SK-N-SH (cell line): Measurements from ENCODE around the gene MALRD1. TPM values are rescaled to one million over a fixed set of nuclear protein-coding genes. Genes with fewer than 3 reads are reported as not detected.

Experiments used
- CTCF ChIA-PET: fragments of 300-600, 350-600 bp; formaldehyde crosslinking; extraction: SDS; loops from one replicate; lab custom pipeline; 2021; lab: Yijun Ruan, JAX
- POLR2A ChIA-PET: fragments of 350-600 bp; sonication (Branson Sonifier 250); formaldehyde crosslinking; extraction: SDS; loops from one replicate; lab custom pipeline; 2020; ENCODE audit warnings: antibody characterized with exemption, inconsistent platforms; lab: Yijun Ruan, JAX
- DNase-seq: peaks from one replicate; pipeline ENCODE4 v3.0.0; 2012
- H2AFZ ChIP-seq: fragments of 200-600 bp; sonication (generic); 2 replicates; pipeline ENCODE4 v1.8.1; 2016; ENCODE audit warnings: antibody characterized with exemption, mild to moderate bottlenecking, low read depth
- H3F3A ChIP-seq: fragments of 200-600 bp; sonication (generic); replicated peaks from 2 replicates; pipeline ENCODE3; 2016; ENCODE audit warnings: antibody characterized with exemption, mild to moderate bottlenecking; ENCODE audit not compliant: insufficient read depth
- H3K27ac ChIP-seq, 2 experiments: fragments of 200-500 bp in 1 of 2; fragments of 200-600 bp in 1 of 2; sonication (Bioruptor generic) in 1 of 2; sonication (generic), shearing (Covaris generic) in 1 of 2; 2 replicates each; pipeline versions ENCODE4 v1.5.1 to v1.6.1; 2014 to 2016; ENCODE audit warnings: low read depth in 2 of 2, inconsistent platforms in 1 of 2, low read length in 1 of 2, mild to moderate bottlenecking in 1 of 2, mixed read lengths in 1 of 2
- H3K27me3 ChIP-seq: fragments of 200-600 bp; sonication (generic), shearing (Covaris generic); 2 replicates; pipeline ENCODE4 v1.6.1; 2016; ENCODE audit warnings: mixed run types; ENCODE audit not compliant: insufficient read depth
- H3K36me3 ChIP-seq, 2 experiments: fragments of 200-500 bp in 1 of 2; fragments of 200-600 bp in 1 of 2; sonication (Bioruptor generic) in 1 of 2; sonication (generic) in 1 of 2; replicated peaks in 1 of 2; 2 replicates each; pipeline versions ENCODE3 to v1.5.1; 2014 to 2016; ENCODE audit warnings: low read length in 1 of 2, mild to moderate bottlenecking in 1 of 2; ENCODE audit not compliant: insufficient read depth in 2 of 2, control insufficient read depth in 1 of 2
- H3K4me1 ChIP-seq, 2 experiments: fragments of 200-500 bp in 1 of 2; fragments of 200-600 bp in 1 of 2; sonication (Bioruptor generic) in 1 of 2; sonication (generic), shearing (Covaris generic) in 1 of 2; 2 replicates each; pipeline versions ENCODE4 v1.5.1 to v1.6.1; 2014 to 2016; ENCODE audit warnings: low read depth in 1 of 2, low read length in 1 of 2, mixed run types in 1 of 2; ENCODE audit not compliant: insufficient read depth in 2 of 2, control insufficient read depth in 1 of 2
- H3K4me2 ChIP-seq: fragments of 200-600 bp; sonication (generic), shearing (Covaris generic); 2 replicates; pipeline ENCODE4 v1.6.1; 2017; ENCODE audit warnings: mixed run types
- H3K4me3 ChIP-seq, 2 experiments: fragments of 200-500 bp in 1 of 2; fragments of 200-600 bp in 1 of 2; sonication (Bioruptor generic) in 1 of 2; sonication (generic), shearing (Covaris generic) in 1 of 2; 2 replicates each; pipeline versions ENCODE4 v1.5.1 to v1.8.1; 2014 to 2016; ENCODE audit warnings: low read depth in 2 of 2, inconsistent platforms in 1 of 2, low read length in 1 of 2, mild to moderate bottlenecking in 1 of 2, mixed read lengths in 1 of 2, moderate library complexity in 1 of 2
- H3K79me2 ChIP-seq: fragments of 200-600 bp; sonication (generic); 2 replicates; pipeline ENCODE4 v1.8.1; 2017; ENCODE audit warnings: mild to moderate bottlenecking; ENCODE audit not compliant: insufficient read depth
- H3K9ac ChIP-seq: fragments of 200-600 bp; sonication (generic); 2 replicates; pipeline ENCODE4 v1.6.1; 2017; ENCODE audit warnings: mixed run types
- H3K9me2 ChIP-seq: fragments of 200-600 bp; sonication (generic); 2 replicates; pipeline ENCODE4 v1.6.1; 2017; ENCODE audit warnings: mixed run types
- H3K9me3 ChIP-seq: fragments of 200-600 bp; sonication (generic); 2 replicates; pipeline ENCODE4 v1.6.1; 2017; ENCODE audit warnings: mixed run types, mild to moderate bottlenecking, moderate library complexity
- H4K20me1 ChIP-seq: fragments of 200-600 bp; sonication (generic); 2 replicates; pipeline ENCODE4 v1.6.1; 2017; ENCODE audit warnings: mild to moderate bottlenecking, mixed run types; ENCODE audit not compliant: insufficient read depth
- CHD2 ChIP-seq: fragments of 150-350 bp; IDR thresholded peaks from 2 replicates; pipeline ENCODE4 v1.6.1; 2018; ENCODE audit warnings: low read length; ENCODE audit not compliant: partially characterized antibody
- EP300 ChIP-seq, 2 experiments: IDR thresholded peaks; 2 replicates each; pipeline versions ENCODE4 v1.4.0 to v1.6.1; 2012; ENCODE audit warnings: borderline replicate concordance in 1 of 2, low read depth in 1 of 2, low read length in 1 of 2
- GABPA ChIP-seq: IDR thresholded peaks from 2 replicates; pipeline ENCODE4 v1.4.0; 2012; ENCODE audit warnings: low read depth, mild to moderate bottlenecking
- JUND ChIP-seq: IDR thresholded peaks from 2 replicates; pipeline ENCODE4 v1.4.0; 2012
- MEF2A ChIP-seq: IDR thresholded peaks from 2 replicates; pipeline ENCODE4 v1.4.0; 2012; ENCODE audit warnings: low read depth, borderline replicate concordance
- MXI1 ChIP-seq: IDR thresholded peaks from 2 replicates; pipeline ENCODE4 v1.6.1; 2012; ENCODE audit warnings: mild to moderate bottlenecking, low read depth, low read length, improper control_type of control experiment
- NFIC ChIP-seq: IDR thresholded peaks from 2 replicates; pipeline ENCODE4 v1.4.0; 2012; ENCODE audit warnings: borderline replicate concordance
- NRF1 ChIP-seq: IDR thresholded peaks from 2 replicates; pipeline ENCODE4 v1.6.1; 2012; ENCODE audit warnings: low read depth, mild to moderate bottlenecking, low read length
- RAD21 ChIP-seq: IDR thresholded peaks from 2 replicates; pipeline ENCODE4 v1.6.1; 2012; ENCODE audit warnings: mild to moderate bottlenecking, low read length
- RCOR1 ChIP-seq: fragments of 150-350 bp; IDR thresholded peaks from 2 replicates; pipeline ENCODE4 v1.6.1; 2017; ENCODE audit warnings: antibody characterized with exemption, low read length
- RXRA ChIP-seq: IDR thresholded peaks from 2 replicates; pipeline ENCODE4 v1.4.0; 2012; ENCODE audit warnings: low read depth, mild to moderate bottlenecking, borderline replicate concordance
- SMC3 ChIP-seq: IDR thresholded peaks from 2 replicates; pipeline ENCODE4 v1.6.1; 2012; ENCODE audit warnings: low read depth, low read length, improper control_type of control experiment
- TAF1 ChIP-seq: IDR thresholded peaks from 2 replicates; pipeline ENCODE4 v1.6.1; 2012; ENCODE audit warnings: low read depth, mild to moderate bottlenecking, low read length, moderate library complexity, borderline replicate concordance
- TCF12 ChIP-seq: IDR thresholded peaks from 2 replicates; pipeline ENCODE4 v1.4.0; 2012
- polyA plus RNA-seq, 3 experiments: library from polyadenylated mRNA; depleted of rRNA; stranded (reverse); fragments of >200 nt; gene quantifications; 2 replicates each; pipeline ENCODE4 v1.2.3, GENCODE V29; 2012
- TF ChIP-seq, protein P1 (sequence below): fragments of 150-350 bp; IDR thresholded peaks from 2 replicates; pipeline ENCODE4 v1.6.1; 2017; ENCODE audit warnings: antibody characterized with exemption, low read length, low read depth, borderline replicate concordance
- TF ChIP-seq, protein P2 (sequence below): IDR thresholded peaks from 2 replicates; pipeline ENCODE4 v1.6.1; 2012; ENCODE audit warnings: mild to moderate bottlenecking, low read depth, low read length, moderate library complexity
- TF ChIP-seq, protein P3 (sequence below): IDR thresholded peaks from 2 replicates; pipeline ENCODE4 v1.4.0; 2012; ENCODE audit warnings: low read depth
- TF ChIP-seq, protein P4 (sequence below): IDR thresholded peaks from 2 replicates; pipeline ENCODE4 v1.4.0; 2012; ENCODE audit warnings: low read depth, borderline replicate concordance
- TF ChIP-seq, protein P5 (sequence below): fragments of 150-350 bp; IDR thresholded peaks from 2 replicates; pipeline ENCODE4 v1.6.1; 2016; ENCODE audit warnings: mild to moderate bottlenecking, low read depth, low read length
- TF ChIP-seq, protein P6 (sequence below): IDR thresholded peaks from 2 replicates; pipeline ENCODE4 v1.4.0; 2012; ENCODE audit warnings: low read depth, borderline replicate concordance

MALRD1 gene
- polyA plus RNA-seq, 1 of the 3 experiments (the other 2 are of a cell fraction): not detected

DNA sequence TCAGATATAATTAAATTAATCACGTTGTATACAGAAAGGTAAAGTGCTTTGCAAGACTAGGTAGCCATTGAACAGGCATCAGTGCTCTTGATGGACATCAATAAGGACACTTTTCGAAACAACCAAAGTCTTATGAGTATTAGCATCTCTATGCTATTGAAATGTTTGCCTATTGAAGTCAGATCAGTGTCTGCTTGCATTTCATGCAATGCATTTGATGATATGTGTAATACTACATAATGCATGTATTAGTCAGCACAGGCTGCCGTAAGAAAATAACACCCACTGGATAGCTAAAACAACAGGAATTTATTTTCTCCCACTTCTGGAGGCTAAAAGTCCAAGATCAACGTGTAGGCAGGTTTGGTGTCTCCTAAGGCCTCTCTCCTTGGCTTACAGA, 558.4 kb downstream of the MALRD1 start (continued):
- TF ChIP-seq RCOR1 (no peak), EP300 (IDR thresholded peaks at IDR 0.05; ENCODE audit: borderline replicate concordance in 1 of 2, low read depth in 1 of 2, low read length in 1 of 2) (no peak)

DNA sequence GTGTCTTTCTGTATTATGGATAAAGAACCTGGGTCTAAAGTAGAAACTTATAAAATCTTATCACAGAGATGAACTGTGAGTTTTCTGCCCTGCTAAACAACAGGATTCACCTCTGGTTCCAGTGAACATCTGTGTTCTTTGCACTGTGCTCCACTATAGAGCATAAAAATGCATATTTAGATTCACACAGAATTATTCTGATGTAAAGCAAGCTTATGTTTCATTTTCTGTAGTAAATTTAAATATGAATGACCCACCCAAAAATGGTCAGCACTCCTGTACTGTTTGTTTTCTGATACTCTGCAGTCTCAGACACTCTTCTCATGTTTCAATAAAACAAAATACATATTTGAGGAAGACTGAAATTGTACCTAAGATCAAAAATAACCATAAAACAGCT, 563.2 kb downstream of the MALRD1 start:
- H3K9ac ChIP-seq: no peak overlapping the region
- no peak for TF ChIP-seq NRF1
- TF ChIP-seq MXI1: no peak
- TF ChIP-seq, protein P1, sequence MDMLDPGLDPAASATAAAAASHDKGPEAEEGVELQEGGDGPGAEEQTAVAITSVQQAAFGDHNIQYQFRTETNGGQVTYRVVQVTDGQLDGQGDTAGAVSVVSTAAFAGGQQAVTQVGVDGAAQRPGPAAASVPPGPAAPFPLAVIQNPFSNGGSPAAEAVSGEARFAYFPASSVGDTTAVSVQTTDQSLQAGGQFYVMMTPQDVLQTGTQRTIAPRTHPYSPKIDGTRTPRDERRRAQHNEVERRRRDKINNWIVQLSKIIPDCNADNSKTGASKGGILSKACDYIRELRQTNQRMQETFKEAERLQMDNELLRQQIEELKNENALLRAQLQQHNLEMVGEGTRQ: no peak
- no peak for TF ChIP-seq NFIC
- TF ChIP-seq TCF12: no peak
- TF ChIP-seq TAF1: no peak
- TF ChIP-seq JUND: no peak
- no peak for TF ChIP-seq RAD21
- no peak for TF ChIP-seq RXRA
- TF ChIP-seq, protein P2, sequence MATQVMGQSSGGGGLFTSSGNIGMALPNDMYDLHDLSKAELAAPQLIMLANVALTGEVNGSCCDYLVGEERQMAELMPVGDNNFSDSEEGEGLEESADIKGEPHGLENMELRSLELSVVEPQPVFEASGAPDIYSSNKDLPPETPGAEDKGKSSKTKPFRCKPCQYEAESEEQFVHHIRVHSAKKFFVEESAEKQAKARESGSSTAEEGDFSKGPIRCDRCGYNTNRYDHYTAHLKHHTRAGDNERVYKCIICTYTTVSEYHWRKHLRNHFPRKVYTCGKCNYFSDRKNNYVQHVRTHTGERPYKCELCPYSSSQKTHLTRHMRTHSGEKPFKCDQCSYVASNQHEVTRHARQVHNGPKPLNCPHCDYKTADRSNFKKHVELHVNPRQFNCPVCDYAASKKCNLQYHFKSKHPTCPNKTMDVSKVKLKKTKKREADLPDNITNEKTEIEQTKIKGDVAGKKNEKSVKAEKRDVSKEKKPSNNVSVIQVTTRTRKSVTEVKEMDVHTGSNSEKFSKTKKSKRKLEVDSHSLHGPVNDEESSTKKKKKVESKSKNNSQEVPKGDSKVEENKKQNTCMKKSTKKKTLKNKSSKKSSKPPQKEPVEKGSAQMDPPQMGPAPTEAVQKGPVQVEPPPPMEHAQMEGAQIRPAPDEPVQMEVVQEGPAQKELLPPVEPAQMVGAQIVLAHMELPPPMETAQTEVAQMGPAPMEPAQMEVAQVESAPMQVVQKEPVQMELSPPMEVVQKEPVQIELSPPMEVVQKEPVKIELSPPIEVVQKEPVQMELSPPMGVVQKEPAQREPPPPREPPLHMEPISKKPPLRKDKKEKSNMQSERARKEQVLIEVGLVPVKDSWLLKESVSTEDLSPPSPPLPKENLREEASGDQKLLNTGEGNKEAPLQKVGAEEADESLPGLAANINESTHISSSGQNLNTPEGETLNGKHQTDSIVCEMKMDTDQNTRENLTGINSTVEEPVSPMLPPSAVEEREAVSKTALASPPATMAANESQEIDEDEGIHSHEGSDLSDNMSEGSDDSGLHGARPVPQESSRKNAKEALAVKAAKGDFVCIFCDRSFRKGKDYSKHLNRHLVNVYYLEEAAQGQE: no peak
- TF ChIP-seq, protein P3, sequence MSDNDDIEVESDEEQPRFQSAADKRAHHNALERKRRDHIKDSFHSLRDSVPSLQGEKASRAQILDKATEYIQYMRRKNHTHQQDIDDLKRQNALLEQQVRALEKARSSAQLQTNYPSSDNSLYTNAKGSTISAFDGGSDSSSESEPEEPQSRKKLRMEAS: no peak
- no peak for TF ChIP-seq CHD2
- TF ChIP-seq, protein P4, sequence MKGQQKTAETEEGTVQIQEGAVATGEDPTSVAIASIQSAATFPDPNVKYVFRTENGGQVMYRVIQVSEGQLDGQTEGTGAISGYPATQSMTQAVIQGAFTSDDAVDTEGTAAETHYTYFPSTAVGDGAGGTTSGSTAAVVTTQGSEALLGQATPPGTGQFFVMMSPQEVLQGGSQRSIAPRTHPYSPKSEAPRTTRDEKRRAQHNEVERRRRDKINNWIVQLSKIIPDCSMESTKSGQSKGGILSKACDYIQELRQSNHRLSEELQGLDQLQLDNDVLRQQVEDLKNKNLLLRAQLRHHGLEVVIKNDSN: no peak
- no peak for TF ChIP-seq SMC3
- no peak for TF ChIP-seq MEF2A
- TF ChIP-seq RCOR1: no peak
- TF ChIP-seq, protein P5, sequence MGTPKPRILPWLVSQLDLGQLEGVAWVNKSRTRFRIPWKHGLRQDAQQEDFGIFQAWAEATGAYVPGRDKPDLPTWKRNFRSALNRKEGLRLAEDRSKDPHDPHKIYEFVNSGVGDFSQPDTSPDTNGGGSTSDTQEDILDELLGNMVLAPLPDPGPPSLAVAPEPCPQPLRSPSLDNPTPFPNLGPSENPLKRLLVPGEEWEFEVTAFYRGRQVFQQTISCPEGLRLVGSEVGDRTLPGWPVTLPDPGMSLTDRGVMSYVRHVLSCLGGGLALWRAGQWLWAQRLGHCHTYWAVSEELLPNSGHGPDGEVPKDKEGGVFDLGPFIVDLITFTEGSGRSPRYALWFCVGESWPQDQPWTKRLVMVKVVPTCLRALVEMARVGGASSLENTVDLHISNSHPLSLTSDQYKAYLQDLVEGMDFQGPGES: no peak
- TF ChIP-seq GABPA: no peak
- TF ChIP-seq EP300 (IDR thresholded peaks at IDR 0.05; ENCODE audit: borderline replicate concordance in 1 of 2, low read depth in 1 of 2, low read length in 1 of 2): no peak
- TF ChIP-seq, protein P6, sequence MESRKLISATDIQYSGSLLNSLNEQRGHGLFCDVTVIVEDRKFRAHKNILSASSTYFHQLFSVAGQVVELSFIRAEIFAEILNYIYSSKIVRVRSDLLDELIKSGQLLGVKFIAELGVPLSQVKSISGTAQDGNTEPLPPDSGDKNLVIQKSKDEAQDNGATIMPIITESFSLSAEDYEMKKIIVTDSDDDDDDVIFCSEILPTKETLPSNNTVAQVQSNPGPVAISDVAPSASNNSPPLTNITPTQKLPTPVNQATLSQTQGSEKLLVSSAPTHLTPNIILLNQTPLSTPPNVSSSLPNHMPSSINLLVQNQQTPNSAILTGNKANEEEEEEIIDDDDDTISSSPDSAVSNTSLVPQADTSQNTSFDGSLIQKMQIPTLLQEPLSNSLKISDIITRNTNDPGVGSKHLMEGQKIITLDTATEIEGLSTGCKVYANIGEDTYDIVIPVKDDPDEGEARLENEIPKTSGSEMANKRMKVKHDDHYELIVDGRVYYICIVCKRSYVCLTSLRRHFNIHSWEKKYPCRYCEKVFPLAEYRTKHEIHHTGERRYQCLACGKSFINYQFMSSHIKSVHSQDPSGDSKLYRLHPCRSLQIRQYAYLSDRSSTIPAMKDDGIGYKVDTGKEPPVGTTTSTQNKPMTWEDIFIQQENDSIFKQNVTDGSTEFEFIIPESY: no peak
- no peaks in the 10 kb centered on the region for H3K4me1 ChIP-seq
- no peak overlapping the region for H3K4me2 ChIP-seq
- H3F3A ChIP-seq: no peaks in the 10 kb centered on the region
- H3K36me3 ChIP-seq: no peaks in the 10 kb centered on the region
- H3K9me2 ChIP-seq: no peaks in the 10 kb centered on the region
- no peak overlapping the region for H2AFZ ChIP-seq
- no peaks in the 10 kb centered on the region for H3K79me2 ChIP-seq
- no peak overlapping the region for H3K4me3 ChIP-seq
- H3K27ac ChIP-seq: no peak overlapping the region
- no peaks in the 10 kb centered on the region for H3K9me3 ChIP-seq
- CTCF ChIA-PET: no interaction called here
- no peak for DNase-seq
- H4K20me1 ChIP-seq: no peaks in the 10 kb centered on the region
- no peaks in the 10 kb centered on the region for H3K27me3 ChIP-seq
- POLR2A ChIA-PET: no interaction called here
